Measurements from ENCODE around the gene CAMTA1.

CAMTA1 gene

DNA sequence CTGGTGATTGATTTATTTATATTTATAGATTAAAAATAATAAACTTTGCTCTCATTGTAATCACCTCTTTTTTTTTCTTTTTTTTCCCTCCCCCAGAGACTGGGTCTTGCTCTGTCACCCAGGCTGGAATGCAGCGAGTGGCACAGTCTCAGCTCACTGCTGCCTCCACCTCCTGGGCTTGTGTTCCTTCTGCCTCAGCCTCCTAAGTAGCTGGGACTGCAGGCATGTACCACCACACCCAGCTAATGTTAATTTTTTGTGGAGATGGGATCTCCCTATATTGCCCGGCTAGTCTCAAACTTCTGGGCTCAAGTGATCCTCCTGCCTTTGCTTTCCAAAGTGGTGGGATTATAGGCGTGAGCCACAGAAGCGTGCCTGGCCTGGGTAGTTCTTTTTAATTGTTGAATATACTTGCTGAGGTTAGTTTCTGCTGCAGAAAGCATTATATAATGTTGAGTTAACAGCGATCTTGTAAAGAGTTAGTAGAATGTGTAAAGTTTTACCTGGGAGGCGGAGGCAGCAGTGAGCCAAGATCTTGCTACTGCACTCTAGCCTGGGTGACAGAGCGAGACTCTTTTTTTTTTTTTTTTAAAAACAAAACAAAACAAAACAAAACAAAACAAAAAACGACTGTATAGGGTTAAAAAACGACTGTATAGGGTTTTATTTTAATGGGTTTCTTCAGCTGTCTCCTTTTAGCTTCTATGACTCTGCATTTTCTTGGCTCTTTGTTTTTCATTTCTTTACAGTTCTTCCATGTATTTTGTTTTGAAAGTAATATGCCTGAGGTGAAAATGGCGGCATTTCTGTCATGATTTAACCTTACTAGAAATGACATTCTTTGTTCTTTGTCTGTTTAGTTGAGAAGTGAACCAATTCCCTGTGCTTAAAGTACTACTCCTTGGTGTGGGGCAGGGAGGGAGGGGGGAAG is 82.7 kb downstream of the CAMTA1 start:
- FAIRE-seq, result no peak
- TF ChIP-seq, protein P1, sequence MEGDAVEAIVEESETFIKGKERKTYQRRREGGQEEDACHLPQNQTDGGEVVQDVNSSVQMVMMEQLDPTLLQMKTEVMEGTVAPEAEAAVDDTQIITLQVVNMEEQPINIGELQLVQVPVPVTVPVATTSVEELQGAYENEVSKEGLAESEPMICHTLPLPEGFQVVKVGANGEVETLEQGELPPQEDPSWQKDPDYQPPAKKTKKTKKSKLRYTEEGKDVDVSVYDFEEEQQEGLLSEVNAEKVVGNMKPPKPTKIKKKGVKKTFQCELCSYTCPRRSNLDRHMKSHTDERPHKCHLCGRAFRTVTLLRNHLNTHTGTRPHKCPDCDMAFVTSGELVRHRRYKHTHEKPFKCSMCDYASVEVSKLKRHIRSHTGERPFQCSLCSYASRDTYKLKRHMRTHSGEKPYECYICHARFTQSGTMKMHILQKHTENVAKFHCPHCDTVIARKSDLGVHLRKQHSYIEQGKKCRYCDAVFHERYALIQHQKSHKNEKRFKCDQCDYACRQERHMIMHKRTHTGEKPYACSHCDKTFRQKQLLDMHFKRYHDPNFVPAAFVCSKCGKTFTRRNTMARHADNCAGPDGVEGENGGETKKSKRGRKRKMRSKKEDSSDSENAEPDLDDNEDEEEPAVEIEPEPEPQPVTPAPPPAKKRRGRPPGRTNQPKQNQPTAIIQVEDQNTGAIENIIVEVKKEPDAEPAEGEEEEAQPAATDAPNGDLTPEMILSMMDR (IDR thresholded peaks at IDR 0.05; ENCODE audit: insufficient read depth, missing control alignments), result no peak
- no peak for DNase-seq (ENCODE audit: insufficient read length, low spot score)

DNA sequence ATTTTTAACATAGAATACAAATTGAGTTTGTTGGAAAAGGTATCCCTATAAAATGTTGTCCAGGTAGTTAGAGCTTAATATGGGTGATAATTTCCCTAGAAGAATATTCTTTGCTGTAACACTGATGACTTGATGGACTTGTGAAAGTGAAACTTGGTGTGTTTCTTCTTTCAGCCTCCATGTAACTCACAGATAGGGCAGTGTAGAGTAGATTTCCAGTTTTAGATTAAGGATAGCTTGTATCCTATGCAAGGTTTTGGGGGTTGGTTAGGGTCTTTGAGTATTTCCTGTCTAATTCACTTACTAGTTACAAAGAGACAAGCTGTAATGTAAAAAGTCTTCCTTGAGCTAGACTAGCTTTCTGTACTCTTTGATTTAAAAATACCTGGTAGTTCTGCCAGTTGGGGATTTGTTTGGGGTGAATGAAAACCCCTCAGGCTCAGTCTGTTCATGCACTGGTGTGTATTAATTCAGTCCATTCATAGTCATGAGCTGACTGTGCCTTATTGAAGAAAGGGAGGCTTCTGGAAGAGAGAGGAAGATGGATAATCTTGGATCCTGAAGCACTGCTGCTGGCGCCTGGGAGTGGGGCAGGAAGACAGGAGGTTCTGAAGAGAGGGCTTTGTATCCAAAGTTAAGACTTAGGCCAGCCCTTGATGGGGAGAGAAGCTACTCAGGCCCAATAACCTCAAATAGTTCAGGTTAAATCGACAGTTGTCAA is 83.6 kb downstream of the CAMTA1 start:
- no peak for DNase-seq (ENCODE audit: insufficient read length, low spot score)
- TF ChIP-seq, protein P1 (IDR thresholded peaks at IDR 0.05; ENCODE audit: insufficient read depth, missing control alignments), result no peak
- no peak for FAIRE-seq

DNA sequence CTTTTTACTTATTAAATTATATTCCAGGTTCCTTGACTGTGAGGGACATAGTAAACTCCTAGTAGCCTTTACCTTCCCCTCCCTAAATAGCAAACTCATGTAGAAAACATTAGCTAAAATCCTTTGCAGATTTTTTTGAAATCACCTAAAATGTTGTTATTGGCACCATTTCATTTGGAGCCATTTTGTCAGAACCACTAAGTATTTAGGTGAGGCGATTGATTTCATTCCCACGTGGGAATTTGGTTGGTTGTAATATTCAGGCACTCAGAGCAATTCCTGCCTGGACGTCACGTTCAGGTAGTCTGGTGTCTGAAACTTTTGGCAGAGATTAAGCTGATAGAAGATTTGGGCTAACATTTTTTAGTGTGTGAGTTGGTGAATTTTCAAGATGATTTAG is 84.3 kb downstream of the CAMTA1 start:
- TF ChIP-seq, protein P1 (IDR thresholded peaks at IDR 0.05; ENCODE audit: insufficient read depth, missing control alignments), result no peak
- FAIRE-seq, result no peak

DNA sequence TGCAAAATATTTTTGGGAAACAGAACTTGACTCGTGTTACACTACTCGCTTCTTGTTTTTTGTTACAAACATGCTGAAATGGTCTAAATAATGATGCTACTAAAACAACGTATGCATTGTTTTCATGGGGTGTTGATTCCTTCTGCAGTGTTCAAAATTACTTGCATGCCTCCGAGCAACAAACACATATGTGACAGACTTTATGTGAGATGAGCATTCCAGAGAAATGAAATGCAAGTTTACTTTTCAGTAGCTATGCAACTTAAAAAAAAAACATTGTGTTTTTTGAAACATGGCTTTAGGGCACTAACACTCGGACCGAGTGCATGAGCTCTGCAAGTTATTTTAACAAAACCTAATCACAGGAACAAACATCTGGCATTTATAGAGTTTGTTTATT is 84.8 kb downstream of the CAMTA1 start:
- FAIRE-seq (no peak), DNase-seq (ENCODE audit: insufficient read length, low spot score) (no peak)
- TF ChIP-seq, protein P1 (IDR thresholded peaks at IDR 0.05; ENCODE audit: insufficient read depth, missing control alignments), result no peak

More for the DNA sequence above, 84.3 kb downstream of the CAMTA1 start:
- no peak for DNase-seq (ENCODE audit: insufficient read length, low spot score)

DNA sequence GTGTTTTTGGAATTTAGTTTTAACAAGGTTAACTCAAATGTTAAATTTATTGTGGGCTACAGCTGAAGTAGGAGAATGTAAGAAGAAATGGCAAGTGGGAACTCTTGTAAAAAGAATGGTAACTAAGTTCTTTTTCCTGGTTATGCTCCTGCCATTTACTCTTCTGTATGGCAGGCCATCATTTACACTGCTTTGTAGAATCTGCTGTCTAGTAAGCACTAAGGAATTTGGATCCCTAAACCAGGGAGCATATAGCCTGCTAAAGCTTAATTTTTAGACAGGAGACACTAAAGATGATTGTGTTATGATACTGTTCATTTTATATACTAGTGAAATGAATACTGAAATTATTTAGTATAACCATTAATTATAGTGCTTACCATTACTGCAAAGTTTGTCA is 85.3 kb downstream of the CAMTA1 start:
- FAIRE-seq (no peak), DNase-seq (ENCODE audit: insufficient read length, low spot score) (no peak)
- TF ChIP-seq, protein P1 (IDR thresholded peaks at IDR 0.05; ENCODE audit: insufficient read depth, missing control alignments), result no peak

DNA sequence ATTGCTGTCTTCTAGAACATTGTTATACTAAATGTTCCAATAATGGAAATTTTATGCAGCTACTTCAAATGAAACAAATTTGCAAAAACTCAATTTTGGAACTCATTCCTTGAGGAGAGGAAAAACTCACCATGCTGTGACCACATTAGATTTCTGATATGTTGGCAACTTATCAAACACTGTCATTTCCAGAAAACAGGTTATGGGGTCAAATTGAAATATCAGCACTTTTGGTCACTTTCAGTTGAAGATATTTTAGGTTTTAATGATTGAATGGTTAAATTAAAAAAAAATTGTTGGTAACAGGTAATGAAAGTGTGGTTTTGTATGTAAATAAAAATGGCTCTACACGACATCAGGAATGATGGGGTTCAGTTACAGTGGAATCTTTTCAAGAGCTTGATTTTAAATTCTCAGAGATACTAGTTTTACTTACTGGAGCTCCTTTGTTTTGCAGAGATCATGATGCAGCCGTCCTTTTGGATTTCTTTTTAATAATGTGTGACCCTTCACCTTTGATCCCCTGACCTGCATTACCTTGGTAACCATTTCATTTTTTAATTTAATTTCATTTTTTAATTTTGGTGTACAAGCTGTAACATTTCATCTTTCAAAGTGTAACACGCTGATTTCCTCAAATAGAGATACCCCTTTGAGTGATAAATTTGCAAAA is 86.2 kb downstream of the CAMTA1 start:
- no peak for FAIRE-seq
- TF ChIP-seq, protein P1 (IDR thresholded peaks at IDR 0.05; ENCODE audit: insufficient read depth, missing control alignments), result no peak
- no peak for DNase-seq (ENCODE audit: insufficient read length, low spot score)
